Right lobe of liver (tissue), 4 donors: ENCODE data around the gene PBXIP1.

Source experiments
- CTCF ChIP-seq, 4 donors: fragments of 200-600 bp in 3 of 4; fragments of 450-650 bp in 1 of 4; IDR thresholded peaks; one replicate each; pipeline versions ENCODE4 v1.5.1 to v1.8.0; 2016 to 2022; ENCODE audit warnings: antibody characterized with exemption in 4 of 4, mild to moderate bottlenecking in 2 of 4
- POLR2A ChIP-seq: fragments of 450-650 bp; IDR thresholded peaks from one replicate; pipeline ENCODE4 v1.6.1; 2017; ENCODE audit warnings: antibody characterized with exemption, mild to moderate bottlenecking
- donor health status: DM: no; HTN: no; CAD: no.
- donor health status: DM: no; HTN: no; CAD: no.
- donor health status: DM: no; HTN: yes; CAD: no.

GRCh38 chr1:154952664-154953063 lies 3.2 kb downstream of the PBXIP1 start:
- no peak for TF ChIP-seq POLR2A
- no peak for TF ChIP-seq CTCF (IDR thresholded peaks at IDR 0.05)
